Head of caudate nucleus (tissue), 42 donors: Measurements from ENCODE around the gene BANF2.

ENCODE experiments used
- DNase-seq, 42 donors: peaks; one replicate each; pipeline versions ENCODE4 v3.0.0 to v3.0.0-alpha.2; 2020 to 2021; ENCODE audit warnings: mixed read lengths in 7 of 42
- intact Hi-C: fragments of 100-400 bp; cut with DNase I; formaldehyde crosslinking; loops from one replicate; pipeline ENCODE4 v1.15.0; 2022

Gene BANF2

DNA sequence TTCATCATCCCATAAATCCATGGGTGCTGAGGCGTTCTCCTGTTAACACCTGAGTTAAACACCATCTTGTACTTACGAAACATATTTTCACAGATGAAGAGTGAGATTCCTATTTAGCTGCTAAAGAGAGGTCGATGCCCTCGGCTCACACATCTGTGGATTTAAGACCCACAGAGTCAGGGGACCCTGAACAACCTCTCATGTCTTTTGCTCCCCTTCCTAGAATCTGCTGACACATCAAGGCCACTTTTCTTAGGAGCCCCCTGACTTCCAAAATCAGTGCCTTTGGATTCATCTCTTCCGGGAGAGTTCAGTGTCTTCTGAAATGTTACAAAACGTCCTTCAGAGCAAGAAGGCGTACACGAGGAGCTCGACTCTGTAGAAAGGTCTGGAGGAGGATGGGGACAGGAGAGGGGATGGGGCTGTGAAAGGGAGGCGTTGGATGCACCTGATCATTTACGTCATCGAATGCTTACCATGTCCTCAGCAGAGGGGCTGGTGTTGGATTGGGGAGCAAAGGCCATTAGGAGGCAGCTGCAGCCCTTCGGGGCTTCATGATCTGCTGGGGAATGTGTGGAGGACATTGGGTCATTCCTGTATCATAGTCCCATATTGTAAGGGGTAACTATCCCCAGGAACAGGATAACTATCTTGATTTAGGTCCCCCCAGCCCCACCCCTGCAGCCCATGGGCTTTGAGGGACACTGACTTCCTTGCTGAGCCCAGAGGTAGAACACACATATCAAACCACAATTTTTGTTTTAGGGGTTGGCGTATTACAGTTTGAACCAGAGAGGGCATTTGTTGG, 22.9 kb downstream of the BANF2 start:
- intact Hi-C loops: no loop called here
- DNase-seq: no peak

DNA sequence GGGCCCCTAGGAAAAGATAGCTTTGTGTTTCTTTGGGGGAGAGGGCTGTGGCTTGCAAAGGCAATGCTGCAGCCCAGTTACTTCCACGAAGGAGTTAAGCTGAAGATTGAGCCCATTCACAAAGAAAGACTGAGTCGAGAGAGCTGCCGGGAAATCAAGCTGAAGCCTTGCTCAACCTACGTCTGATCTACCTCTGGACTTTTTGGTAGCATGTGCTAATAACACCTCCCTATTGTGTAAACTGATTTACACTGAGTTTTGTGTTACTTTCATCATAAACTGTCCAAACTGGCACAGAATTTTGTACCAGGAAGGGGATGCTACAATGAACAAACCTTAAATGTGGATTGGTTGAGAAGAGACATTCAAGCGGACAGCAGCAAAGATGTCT, 23.5 kb downstream of the BANF2 start:
- DNase-seq: no peak
- intact Hi-C loops: no loop called here

DNA sequence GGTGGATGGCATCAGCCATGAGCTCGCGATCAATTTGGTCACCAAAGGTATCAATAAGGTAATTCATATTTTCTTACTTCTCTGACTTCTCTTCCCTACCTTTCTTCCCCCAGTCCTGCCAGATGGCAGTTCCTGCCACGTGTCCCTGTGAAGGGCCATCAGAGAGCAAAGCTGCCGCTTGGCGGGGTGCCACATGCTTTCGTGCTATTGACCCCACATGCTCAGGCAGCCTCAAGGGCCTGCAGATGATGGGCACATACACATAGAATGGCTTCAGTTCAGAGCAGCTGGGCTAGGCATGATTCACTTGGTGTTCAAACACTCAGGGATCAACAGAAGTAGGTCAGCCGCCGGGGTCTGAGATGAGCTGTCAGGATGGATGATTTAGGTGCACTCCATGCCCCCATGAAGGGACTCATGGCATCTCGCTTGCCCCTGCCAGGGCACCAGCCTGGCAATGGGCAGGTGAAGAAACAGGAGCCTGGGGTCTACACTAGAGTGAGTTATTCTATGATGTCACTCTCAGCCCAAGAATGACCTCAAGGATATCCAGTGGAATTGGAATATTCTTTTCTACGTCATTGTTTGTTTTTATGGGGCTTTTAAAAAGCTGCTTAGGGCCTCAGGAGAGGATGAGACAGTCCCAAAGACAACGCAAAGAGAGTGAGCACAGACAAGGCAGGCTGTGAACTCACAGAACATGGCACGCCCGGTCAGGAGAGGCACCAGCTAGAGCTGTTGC, 25.5 kb downstream of the BANF2 start:
- DNase-seq: peak in 8 of 42 donors; percentile 11 to 50 (median 16)
- intact Hi-C loops: no loop called here

DNA sequence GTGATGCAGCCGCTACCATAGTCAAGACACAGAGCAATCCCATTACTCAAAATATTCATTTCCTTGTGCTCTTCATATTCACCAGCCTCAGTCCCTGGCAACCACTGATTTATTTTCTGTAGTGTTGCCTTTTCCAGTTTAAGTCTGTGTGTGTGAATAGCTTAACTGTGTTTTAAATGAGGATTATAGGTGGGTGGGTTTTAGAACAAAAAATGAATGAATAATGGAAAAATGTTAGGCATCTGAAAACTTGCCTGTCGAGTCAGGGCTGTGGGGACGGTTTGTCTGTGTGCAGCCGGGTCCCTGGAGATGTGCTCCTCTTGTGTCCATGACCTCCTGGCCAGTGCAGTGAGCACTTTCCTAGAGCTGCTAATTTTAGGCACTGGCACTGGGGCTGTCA, 27.1 kb downstream of the BANF2 start:
- no peak for DNase-seq
- intact Hi-C loops: no loop called here

DNA sequence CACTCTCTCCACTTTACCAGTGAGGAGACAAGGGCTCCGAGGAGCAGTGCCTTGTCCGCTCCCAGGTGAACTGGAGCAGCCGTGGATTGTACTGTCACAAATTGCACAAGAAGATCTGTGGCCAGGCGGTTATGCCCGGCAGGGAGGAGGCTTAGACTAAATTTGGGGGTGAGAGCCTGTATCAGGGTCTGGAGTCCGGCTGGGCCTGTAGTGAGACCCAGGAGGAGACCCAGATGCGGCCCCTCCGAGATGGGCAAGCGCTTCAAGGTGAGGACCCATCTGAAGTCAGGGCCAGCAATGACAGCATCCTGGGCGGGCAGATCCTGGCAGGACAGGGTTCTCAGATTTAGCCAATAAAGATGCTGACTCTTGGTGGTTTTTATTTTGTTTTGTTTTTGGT, 27.6 kb downstream of the BANF2 start:
- DNase-seq: no peak
- intact Hi-C loops: no loop called here

DNA sequence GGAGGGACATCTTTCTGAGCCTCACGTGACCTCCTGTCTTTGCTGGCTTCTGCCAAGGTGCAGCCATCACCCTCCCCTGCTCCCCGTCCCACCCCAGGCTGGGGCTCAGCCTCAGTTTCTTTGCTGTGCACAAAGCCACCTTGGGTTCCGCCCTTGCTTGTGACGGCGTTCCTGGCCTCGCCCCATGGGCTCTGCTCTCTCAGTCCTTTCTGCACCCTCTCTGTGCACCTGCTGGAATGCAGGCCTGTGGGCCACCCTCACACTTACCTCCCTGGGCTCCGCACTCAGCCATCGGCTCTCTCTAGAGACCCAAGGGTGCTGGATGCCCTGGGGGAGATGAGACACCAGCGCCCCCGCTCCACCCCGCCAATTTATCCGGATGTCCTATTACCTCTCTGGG, 28.3 kb downstream of the BANF2 start:
- no peak for DNase-seq
- intact Hi-C loops: no loop called here

DNA sequence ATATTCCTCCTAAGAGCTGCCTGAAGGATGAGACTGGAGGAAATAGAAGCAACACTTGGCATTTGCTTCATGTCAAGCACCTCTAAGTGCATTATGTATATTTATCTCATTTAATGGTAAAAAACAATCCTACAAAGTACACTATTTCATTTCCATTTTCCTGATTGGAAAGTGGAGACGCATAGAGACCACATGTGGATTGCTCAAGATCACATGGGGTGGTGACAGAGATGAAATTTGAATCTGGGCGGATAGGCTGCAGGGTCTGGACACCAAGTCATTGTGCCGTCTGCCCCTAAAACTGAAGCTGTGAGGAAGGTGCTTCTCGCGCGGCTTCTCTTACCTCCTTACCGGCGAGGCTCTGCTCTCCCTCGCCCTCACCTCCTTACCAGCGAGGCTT, 30.3 kb downstream of the BANF2 start:
- DNase-seq: no peak
- intact Hi-C loops: no loop called here

DNA sequence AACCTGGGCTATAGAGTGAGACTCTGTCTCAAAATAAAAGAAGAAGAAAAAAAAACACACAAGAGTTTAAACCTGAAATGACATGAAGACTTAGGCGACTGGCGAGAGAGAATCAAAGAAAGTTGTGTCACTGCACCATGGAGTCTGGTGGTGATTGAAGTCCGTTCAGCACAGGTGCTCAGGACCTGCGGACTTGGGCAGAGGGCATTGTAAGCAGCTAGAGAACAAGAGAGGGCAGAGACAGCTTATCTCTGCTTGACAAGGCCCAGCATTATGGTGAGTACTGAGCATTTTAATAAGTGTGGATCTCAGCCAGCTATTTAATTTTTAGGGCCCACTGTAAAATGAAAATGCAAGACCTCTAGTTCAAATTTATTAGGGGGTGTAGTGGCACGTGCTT, 31.5 kb downstream of the BANF2 start:
- intact Hi-C loops: no loop called here
- no peak for DNase-seq

DNA sequence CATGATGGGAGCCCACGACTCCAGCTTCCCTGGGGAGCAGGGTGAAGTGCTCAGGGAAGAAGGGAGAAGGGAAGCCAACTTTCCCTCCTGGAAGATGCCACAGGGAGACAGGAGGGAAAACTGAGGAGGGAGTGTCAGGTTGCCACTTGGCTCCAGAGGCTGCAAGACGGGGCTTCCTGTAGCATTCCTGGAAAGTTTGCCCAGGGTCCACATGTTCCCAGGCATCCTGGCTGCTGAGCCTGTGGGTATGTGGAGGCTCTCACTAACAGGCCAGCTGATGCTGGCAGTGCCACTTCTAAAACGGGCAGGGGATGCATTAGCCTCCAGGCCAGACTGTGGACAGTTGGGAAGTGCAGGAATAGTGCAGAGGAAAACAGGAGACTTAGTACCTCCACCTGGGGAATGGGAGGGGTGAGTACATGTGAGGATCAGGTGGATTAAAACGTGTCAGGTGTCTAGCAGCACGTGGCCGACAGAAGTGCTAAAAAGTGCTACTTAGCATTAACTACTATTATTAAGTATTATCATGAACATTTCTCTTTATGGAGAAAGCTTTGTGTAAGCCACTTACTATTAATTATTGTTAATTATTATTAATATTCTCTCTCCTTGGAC, 33.2 kb downstream of the BANF2 start:
- intact Hi-C loops: no loop called here
- DNase-seq: no peak

DNA sequence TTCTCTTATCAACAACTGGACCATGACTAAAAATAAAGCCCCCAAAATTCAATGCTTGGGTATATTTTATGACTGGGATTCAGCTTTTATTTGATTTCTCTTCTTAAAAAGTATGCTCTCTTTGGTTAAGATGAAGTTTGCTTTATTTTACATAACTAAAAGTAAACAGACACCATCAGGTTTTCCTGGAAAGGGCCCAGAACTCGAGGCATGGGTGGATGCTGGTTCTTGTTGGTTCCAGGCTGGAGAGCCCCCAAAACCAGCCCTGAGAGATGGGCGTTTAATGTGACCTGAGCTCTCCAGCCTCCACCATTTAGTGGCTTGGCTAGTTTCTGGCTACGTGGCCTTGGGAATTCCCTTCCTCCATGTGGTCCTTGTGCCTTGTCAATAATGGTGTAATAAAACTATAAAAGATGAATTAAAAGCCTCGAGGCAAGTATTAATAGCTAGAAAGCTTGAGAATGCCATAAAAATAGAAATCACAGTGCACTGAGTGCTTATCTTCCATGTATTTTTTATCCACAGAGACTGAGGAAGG, 34.1 kb downstream of the BANF2 start:
- no peak for DNase-seq
- intact Hi-C loops: no loop called here

DNA sequence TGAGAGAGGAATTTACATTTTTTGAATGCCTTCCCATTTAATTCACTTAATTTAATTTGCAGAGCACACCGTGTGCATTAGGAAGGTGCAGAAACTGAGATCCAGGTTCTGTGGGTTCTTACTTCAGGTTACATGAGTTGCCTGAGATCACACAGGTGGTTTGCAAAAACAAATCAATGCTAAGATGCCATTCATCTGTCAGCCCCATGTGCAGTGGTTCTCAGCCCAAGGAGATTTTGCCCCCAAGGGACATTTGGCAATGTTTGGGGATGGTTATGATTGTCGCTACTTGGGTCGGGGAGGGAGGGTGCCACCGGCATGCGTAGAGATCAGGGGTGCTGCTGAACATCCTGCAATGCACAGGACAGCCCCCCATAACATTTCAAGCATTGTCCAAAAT, 34.6 kb downstream of the BANF2 start:
- no peak for DNase-seq
- intact Hi-C loops: no loop called here

DNA sequence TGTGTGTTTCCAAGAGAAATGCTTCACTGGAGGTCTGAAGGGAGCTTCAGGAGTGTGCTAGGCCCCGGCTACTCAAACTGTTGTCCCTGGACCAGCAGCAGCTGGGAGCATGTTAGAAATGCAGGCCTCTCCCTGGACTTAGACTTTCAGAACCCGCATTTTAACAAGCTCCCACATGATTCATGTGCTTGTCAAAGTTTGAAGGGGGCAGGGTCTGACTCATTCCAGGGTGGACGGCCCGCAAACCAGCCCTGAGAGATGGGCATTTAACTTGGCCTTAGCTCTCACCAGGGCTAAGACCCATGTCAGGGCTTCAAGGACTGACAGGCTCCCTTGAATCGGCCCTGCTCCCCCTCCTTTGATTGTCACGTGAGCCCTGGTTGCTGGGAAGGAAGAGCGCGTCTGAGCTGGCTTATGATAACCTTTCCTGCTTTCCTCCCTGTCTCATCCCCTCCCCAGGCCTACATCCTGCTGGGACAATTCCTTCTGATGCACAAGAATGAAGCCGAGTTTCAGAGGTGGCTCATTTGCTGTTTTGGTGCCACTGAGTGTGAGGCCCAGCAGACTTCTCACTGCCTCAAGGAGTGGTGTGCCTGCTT, 35.5 kb downstream of the BANF2 start:
- intact Hi-C loops: no loop called here
- DNase-seq: no peak

DNA sequence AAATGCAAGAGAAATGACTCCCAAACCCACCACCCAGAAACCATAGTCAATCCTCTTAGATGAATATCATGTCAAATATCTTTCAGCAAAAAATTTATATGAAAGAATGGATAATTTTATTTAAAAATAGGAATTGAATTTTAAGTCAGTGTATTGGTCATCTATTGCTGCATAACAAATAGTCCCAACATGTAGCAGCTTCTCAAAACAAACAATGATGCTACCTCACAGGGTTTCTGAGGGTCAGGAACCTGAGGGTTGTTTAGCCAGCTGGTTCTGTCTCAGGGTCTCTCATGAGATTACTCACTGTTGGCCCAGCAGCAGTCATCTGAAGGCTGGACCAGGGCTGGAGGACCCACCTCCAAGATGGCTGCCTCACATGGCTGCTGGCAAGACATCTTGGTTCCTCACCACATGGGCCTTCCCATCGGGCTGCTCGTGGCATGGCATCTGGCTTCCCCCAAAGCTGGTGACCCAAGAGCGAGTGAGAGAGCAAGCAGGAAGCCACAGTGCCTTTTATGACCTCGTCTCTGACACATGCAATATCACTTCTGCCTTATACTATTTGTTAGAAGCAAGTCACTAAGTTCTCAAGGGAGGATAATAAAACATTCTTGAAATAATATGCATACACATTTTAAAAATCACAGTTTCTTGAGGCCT, 36.3 kb downstream of the BANF2 start:
- no peak for DNase-seq
- intact Hi-C loops: no loop called here

DNA sequence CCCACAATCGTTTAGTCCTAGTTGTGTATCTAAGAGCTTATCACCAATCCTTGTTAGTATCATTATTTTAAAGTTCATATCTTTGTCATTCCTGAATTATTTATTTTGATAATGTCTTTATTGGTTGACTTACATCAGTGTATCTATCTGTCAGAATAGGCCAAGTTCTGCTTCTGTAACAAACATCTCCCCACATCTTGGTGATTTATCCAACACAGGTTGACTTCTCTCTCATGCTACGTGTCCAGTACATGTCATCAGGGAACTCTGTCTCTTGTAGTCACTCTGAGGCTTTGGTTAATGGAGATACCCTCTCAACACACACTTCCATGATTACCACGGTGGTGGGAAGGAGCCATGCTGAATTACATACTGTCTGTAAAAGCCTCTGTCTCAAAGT, 38.4 kb downstream of the BANF2 start:
- intact Hi-C loops: no loop called here

DNA sequence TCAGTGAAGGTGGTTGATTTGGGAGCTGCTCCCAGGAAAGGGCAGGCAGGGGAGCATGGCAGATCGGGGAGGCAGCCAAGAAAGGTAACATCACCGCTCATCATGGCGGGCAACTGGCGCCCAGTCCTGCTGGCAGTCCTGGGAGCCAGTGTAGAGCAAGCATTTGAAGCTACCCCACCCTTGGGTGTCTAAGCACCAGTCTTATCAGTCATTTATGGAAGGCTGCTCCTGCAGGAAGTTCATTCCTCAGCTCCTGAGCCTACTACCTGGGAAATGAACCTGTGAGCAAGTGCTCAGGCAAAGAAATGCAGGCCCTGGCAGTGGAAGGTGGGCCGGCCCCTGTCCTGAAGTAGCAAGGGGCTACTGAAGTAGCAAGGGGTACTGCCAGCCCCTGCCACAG, 41.5 kb downstream of the BANF2 start:
- intact Hi-C loops: no loop called here
- no peak for DNase-seq

More for the DNA sequence above, 38.4 kb downstream of the BANF2 start:
- no peak for DNase-seq

DNA sequence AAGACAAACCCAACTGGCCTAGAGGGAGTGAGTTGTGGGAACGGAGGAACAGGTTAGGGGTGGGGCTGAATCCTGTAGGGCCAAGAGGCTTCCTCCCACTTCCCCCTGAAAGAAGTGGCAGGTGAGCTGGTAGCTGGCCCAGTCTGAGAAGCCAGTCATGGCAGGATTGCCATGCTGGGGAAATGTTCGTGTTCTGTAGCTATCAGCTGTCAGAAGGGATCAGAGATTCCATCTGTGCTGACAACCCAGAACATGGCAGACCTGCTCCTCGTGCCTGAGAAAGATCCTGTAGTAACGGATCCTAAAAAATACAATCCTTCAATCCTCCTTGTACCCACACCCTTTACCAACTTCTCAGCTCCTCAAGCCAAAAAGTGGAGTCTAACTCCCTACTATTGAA, 43.0 kb downstream of the BANF2 start:
- DNase-seq: no peak
- intact Hi-C loops: no loop called here

DNA sequence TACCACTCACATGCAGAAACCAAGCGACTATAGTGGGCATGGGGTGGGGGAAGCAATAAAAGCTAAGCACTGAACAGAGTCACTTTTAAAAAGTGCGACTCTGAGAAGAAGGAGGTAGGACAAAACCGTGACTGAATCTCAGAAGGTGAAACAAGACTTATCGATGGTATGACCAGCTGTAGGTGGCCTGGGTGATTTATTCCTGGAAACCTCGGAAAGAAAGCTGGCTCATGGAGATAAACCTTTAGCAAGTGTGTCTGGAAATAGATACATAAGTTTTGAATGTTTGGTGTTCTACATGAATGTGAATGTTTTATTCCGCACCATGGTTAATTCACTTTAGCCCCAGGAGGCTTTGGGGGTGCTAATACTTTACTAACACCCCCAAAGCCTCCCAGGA, 43.9 kb downstream of the BANF2 start:
- intact Hi-C loops: no loop called here
- DNase-seq: no peak

DNA sequence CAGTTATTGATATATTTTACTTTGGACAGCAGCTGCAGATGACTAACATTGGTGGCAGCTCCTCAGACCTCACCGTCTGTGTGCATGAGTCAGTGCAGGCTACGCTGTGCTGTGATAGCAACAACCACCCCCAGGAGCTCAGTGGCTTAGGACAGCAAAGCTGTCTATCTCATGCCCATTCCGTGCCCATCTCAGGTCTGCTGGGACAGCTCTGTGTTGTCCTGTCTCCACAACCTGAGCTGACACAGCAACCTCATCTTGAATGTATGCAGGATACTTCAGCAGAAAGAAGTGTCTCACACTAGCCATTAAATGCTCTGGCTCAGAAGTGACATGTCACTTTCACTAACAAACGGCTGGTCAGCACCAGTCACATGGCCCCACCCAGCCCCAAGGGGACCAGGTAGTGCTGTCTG, 47.7 kb downstream of the BANF2 start:
- intact Hi-C loops: no loop called here
- no peak for DNase-seq

DNA sequence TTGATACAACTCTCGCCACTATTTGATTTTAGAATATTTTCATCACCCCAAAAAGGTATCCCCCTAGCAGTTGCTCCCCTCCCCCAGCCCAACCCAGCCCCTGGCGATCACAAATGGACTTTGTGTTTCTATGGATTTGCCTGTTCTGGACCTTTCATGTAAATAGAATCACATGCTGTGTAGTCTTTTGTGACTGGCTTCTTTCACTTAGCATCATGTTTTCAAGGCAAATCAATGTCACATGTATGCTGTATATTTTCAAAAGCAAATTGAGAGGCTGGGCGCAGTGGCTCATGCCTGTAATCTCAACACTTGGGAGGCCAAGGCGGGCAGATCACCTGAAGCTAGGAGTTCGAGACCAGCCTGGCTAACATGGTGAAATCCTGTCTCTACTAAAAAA, 48.5 kb downstream of the BANF2 start:
- DNase-seq: no peak
- intact Hi-C loops: no loop called here
